T-helper 1 cell treated with Interleukin-12 subunit alpha and Interleukin-12 subunit beta and Interleukin-4 antibody, amounts not matched to agents 30 ng/mL and 1 ng/mL, for 36 hours (primary cell): ENCODE data around the gene MAFB. TPM values are rescaled to one million over a fixed set of nuclear protein-coding genes. Genes with fewer than 3 reads are reported as not detected.

Source experiments
- intact Hi-C: fragments of 100-400 bp; cut with micrococcal nuclease; formaldehyde crosslinking; loops from one replicate; pipeline ENCODE4 v1.15.1; 2024
- total RNA-seq: library from RNA; stranded (reverse); gene quantifications from 2 replicates; pipeline ENCODE4 v1.2.3, GENCODE V29; 2022

Gene MAFB
- total RNA-seq, 1 donor from 2014 or later, result 0.12 TPM

DNA sequence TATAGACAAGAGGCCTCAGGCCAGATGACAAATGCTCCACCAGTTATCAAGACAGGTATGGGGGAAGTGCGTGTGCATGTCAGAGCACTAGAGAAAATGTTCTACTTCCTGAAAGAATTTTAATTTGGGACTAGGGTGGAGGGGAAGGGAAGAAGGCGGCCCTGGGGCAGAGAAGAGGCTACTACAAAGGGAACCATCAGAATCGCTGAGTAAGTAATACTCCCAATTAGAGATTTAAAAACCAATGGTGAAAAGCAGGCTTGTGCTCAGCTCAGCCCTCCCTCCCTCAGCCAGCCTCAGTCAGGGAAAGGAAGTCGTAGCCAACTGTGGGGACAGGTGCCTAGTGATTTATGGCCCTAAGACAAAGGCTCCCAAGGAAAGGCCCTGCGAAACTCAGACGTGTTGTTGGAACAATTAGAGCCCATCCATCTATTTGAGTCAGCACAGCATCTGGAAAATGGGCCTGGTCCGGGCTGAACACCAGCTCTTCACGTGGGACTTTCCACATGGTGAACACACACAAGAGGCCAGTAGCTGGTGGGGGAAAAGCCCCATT lies 15.0 kb upstream of the MAFB start:
- intact Hi-C loops, result no loop called here

DNA sequence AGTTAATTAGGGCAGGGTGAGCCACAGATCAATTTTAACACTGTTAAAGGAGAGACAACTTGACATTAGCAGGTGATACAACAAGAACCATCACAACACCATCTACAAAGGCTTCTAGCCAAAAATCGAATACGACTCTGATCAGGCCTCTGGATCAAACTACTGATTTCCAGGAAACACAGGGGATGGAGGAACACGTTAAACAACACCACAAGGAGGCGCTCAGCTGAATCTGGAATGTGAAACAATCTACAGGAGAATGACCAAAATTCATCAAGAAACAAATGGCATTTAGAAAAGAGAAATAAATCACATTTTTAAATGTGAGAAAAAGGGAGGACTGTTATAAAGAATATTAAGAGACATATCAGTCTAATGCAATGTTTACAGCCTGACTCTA lies 13.5 kb upstream of the MAFB start:
- intact Hi-C loops, result no loop called here

DNA sequence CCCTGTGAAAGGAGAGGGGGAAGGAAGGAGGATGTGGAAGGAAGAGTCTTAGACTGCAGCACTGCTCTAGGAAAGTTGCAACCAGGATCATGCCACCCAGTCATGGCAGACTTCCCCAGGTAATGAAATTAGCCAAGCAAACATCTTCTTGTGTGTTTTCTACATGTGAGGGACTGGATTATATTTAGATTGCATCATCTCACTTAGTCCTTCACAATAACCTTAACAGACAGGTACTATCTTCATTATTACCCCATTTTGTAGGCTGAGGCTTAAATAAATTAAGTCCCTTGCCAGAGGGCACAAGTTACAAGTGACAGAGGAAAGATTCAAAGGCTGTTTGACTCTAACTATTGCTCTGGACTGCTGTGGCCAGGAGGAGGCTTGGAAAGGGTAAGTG lies 9.7 kb upstream of the MAFB start:
- intact Hi-C loops, result no loop called here

DNA sequence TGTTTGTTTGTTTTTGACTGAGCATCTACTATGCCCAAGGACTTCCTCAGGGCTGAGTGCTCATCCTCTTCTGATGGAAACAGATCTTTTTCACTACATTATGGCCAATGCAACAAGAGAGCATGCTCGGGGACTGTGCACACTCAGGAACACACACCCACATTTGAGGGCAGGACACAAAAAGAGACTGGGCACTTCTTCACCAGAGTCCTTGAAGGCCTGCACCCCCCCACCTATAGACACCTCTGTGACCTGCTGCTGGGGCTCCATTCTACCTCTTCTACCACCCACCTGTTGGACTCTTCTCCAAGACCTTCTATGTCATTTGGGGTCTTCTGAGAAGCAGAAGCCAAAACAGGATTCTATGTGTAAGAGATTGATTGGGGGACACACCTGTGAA lies 9.2 kb upstream of the MAFB start:
- intact Hi-C loops, result no loop called here

- intact Hi-C loops, result no loop called here
Observed at GRCh38 chr20:40697541-40697940, 8.5 kb upstream of the MAFB start.

- intact Hi-C loops, result no loop called here
Observed at GRCh38 chr20:40695214-40695613, 6.2 kb upstream of the MAFB start.

DNA sequence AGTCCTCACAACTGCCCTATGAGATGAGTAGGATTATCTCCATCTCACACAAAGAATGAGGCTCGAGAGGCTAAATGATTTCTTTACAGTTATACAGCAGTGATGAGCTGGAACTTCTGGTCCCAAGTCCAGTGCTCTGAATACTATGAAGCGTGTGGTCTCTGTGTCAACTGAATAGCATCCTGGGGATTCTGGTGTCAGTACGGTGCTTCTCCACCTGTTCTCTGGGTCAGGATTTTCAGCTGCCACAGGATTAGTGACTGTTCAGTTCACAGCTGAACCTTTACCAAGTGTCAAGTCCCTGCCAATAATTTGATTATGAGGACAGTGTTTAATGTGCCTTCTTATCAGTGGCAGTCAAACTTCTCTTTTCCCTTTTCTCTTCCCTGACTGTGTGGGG lies 5.2 kb upstream of the MAFB start:
- intact Hi-C loops, result loop anchor here (5.0 kb wide), 1 partner anchor 1967 kb away; no protein-coding TSS in a partner anchor

DNA sequence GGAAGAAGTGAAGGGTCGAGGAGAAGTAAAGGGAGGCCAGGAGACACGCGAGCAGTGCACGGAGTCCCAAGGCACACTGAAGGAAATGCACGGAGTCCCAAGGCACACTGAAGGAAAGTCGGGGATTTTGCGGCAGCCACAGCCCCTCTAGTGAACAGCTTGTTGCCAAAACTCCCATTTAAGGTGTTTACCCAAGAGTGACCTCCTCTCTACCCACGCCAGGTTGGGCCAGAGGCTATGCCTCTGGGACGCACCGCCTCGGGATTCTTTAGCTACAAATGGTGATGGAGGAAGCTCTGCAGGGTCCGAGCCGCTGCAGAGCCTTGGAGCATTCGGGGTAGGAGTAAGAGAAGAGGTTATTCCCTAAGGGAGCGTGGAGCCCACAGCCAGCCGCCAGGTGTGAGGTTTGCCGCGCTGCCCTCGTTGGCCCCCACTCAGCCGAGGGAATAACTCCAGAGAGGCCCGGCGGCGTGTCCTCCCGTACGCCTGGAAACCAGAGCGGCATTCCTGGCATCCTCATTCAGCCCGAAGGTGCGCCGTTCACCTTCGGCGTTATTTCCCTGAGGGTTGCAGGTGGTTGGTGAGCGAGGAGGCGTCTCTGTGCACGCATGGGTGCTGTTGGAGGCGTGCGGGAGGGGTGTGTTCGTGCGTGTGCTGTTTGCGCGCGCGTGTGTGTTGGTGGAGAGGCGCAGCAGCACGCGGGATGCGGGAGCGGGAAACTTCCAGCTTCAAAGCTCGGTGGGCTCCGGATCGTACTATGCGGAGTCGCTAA lies 3.4 kb upstream of the MAFB start:
- intact Hi-C loops, result loop anchor here (5.0 kb wide), 1 partner anchor 1965 kb away; no protein-coding TSS in a partner anchor

- intact Hi-C loops, result loop anchor here (5.0 kb wide), 1 partner anchor 1964 kb away; no protein-coding TSS in a partner anchor
Observed at GRCh38 chr20:40691566-40692239, 2.7 kb upstream of the MAFB start.

- intact Hi-C loops, result loop anchor here (1.0 to 5.0 kb wide), 2 partner anchors 531 to 1964 kb away; no protein-coding TSS in a partner anchor
Observed at GRCh38 chr20:40690836-40691565, 2.0 kb upstream of the MAFB start.

DNA sequence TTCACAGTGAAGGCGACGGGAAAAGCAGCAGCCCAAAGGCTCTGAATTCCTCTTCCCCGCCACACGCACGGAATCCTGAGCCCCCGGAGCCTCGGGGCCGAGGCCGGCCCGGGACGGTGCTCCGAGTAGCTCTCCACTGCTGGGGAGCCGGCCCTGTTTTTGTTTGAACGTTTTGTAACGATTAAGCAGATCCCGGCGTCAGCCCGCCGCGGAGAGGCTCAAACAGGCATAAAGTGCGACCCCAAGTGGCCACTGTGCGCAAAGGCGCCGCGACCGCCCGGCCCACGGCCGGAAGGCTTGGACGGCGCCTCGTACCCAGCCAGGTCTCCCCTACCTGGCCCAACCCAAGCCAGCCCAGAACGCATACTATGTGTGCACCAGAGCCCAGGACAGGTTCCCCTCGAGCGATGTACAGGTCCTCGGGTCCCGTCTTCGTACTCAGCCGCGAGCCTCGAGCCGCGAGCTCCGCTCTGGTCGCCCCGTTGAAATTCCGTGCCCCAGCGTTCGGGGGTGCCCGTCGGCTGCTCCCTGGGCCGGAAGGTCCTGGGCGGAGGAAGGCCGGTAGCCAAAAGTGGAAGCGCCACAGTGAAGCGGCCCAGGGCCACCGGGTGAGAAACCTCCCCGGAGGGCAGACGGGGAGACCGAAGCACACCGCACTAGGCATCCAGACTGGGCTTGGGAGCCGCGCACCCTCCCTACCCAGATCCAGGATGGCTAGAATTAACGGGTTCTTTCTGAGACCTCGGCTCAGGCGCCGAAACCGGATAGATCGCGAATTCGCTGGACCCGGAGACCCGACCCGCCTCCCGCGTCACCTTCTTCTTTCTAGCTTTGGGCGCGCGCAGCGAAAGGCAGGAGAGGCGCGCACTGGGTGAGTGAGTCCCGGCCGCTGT lies 1.2 kb upstream of the MAFB start:
- intact Hi-C loops, result loop anchor here (1.0 to 5.0 kb wide), 2 partner anchors 530 to 1963 kb away; no protein-coding TSS in a partner anchor

DNA sequence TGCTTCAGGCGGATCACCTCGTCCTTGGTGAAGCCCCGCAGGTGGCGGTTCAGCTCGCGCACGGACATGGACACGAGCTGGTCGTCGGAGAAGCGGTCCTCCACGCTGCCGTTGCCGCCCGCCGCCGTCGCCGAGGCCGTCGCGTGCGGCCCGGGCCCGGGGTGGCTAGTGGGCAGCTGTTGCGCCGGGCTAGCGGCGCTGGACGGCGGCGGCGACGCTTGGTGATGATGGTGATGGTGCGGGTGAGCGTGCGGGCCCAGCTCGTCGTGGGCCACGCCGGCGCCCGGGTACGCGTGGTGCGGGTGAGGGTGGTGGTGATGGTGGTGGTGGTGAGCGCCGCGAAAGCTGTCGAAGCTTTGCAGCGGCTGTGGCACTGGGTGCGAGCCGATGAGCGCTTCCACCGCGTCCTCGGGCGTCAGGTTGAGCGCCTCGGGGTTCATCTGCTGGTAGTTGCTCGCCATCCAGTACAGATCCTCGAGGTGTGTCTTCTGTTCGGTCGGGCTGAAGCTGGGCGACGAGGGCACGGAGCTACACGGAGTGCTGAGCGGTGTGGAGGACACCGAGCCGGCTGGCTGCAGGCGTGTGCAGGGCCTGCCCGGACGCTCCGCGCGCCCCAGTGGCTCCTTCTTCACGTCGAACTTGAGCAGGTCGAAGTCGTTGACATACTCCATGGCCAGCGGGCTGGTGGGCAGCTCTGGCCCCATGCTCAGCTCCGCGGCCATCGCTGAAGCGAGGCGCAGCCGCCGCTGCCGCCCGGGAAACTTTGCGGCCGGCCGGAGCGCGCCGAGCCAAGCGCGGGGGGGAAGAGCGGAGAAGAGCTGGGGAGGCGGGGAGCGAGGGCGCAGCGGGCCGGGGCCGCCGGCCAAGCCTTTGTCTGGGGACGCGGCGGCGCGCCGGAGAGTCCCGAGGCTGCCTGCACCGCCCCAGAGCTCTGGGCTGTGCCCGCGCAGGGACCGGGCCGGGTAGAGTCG lies 622 bp downstream of the MAFB start:
- intact Hi-C loops, result no loop called here

DNA sequence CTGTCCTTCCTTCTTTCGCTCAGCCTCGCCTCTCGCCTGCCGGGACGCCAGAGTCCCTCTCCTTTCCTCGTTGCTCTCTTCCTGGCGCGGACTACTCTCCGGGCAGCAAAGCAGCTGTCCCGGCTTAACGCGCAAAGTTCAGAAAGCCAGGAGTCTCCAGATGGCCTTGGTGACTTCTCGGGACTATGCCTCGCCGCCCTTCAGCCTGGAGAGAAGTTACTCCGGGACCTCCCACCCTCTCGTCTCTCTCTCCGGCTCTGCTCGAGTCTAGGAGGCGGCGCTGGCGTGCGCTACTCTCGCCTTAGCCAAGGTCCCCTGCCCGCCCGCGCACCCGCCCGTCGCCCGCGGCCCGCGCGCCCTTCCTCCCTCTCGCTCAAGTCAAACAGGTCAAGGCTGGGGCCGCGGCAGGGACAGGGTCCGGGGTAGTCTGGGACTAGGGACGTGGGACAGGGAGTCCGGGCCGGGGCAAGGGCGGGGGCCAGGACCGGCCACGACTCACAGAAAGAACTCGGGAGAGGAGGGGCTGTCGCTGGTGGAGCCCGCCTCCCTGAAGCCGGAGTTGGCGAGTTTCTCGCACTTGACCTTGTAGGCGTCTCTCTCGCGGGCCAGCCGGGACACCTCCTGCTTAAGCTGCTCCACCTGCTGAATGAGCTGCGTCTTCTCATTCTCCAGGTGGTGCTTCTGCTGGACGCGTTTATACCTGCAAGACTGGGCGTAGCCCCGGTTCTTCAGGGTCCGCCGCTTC lies 1.5 kb downstream of the MAFB start:
- intact Hi-C loops, result no loop called here

DNA sequence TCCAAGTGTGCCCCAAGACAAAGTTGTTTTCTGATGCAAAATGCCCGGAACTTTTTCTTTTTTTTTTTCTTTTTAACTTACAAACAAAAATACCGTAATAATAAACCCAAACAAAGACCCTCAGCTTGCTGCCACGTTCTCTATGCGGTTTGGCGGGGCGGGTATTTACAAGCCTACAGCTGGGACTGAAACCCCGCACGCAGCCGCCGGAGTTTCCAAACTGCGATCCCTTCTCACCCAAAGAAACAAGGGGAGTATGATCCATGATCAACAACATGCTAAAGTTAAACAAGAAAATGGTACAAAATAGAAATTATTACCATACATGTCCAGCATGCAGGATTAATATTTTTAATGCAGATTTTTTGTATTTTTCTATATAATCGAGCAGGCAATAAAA lies 2.1 kb downstream of the MAFB start:
- intact Hi-C loops, result no loop called here

- intact Hi-C loops, result no loop called here
Observed at GRCh38 chr20:40686434-40686882, 2.6 kb downstream of the MAFB start.

DNA sequence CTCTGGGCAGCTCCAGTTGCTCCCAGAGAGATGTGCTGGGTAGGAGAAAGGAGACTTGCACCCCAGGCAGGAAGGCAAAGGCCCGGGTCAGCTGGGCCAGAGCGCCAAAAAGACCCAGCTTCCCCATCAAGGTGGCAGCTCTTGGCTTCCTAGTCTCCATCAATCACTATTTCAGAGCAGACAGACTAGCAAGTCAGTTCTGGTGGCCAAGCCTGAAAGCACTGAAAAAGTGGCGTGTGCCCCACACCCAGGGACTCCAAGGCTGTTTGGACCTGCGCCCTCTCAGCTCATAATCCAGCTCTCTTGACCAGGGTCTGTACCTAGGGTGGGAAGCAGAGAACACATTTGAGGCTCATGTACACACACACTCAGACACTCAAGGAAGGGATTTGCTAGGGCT lies 3.7 kb downstream of the MAFB start:
- intact Hi-C loops, result no loop called here

DNA sequence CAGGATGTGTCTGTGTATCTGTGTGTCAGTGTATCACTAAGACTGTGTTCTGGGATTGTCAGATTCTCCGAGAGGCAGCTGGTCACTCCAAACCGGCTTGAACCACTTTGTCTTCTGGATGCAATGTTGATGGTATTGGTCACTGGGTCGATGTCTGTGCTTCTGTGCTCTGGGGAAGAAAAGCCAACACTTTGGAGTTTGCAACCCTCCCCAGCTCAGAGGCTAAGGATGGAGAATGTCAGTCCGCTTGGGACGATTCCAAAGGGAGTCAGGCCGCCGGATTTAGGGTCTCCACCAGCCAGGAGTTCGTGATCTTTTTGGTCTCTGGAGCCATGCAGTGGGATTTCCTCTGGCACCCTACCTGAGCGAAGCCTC lies 5.2 kb downstream of the MAFB start:
- intact Hi-C loops, result no loop called here

DNA sequence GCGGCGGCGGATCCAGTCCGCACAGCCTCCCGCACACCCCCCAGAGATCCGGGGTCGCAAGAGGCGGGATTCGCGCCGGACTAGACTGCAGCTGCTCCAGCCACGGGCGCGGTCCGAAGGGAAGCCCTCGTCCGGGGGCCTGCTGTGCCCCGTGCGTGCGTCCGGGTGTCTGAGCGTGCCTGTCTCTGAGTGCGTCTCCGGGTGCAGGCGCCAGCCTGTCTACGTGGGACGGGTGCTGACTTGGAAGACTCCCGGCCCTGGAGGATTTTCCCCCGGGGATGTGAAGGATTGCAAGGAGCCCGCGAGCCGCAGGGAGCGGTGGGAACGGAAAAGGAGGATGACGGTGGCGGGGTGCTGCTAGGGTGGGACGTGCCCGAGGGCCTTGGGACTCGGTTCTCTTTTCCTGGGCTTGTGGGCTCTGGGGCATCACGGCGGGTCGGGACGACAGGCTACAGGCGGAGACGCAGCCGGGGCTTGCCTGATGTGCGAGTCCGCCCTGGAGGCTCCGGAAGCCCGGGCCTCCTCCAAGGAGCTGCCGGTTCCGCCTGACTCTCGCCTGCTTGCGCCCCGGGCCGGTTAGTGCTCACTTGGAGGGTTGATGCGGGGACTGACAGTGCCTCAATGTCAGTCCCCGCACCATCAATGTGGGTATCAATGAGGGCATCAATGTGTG lies 5.7 kb downstream of the MAFB start:
- intact Hi-C loops, result no loop called here
